GM21786 (cell line): ENCODE measurements around the gene OGFOD1.

Experiments used
- ATAC-seq: cut with Tn5 transposase; IDR thresholded peaks from one replicate; pipeline ENCODE4 v1.9.1; 2021; ENCODE audit not compliant: unreplicated experiment

Gene OGFOD1

DNA sequence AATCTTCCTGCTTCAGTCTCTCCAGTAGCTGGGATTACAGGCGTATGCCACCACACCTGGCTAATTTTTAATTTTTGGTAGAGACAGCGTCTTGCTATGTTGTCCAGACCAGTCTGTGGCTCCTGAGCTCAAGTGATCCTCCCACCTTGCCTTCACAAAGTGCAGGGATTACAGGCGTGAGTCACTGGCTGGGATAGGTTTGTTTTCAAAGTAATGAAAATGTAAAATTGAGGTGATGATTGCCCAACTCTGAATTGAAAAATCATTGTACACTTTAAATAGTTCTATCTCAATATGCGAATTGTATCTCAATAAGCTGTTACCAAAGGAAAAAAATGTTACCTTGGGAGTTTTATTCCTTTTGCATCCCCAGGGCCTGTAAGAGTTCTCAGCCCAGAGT is 24.8 kb upstream of the OGFOD1 start:
- no peak for ATAC-seq

DNA sequence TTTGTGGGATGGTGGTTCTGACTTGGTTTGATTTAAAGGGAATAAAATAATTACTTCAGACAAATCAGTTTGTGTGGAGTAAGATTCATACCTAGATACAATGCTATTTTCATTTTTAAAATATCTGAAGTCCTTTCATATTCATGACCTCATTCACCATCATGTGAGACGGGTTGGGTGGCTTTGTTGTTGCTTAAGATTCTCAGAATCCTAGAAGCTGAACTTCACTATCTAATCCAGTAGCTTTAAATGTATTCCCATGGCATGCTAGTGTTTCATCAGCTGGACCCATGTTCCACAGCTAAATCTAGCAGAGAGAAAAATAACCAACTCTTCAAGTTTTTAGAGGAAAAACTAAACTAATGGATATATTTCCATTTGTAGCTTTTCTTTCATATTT is 23.3 kb upstream of the OGFOD1 start:
- no peak for ATAC-seq

DNA sequence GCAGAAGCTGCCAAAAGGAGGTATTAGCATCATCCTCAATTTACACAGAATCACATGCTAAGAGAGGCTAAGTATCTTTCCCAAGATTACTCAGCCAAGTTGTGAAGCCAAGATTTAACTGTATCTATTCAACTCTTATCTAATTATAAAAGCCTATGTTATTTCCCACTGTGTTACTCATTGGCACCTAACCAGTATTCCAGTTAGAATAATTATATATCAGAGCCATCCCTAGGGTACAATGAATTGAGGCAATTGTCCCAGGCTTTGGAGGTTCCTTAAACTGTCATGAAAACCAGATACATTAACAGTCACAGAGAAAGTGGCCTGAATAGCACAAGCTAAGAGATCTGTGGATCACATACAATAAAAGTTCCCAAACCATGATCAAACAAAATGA is 15.1 kb upstream of the OGFOD1 start:
- ATAC-seq, result no peak

DNA sequence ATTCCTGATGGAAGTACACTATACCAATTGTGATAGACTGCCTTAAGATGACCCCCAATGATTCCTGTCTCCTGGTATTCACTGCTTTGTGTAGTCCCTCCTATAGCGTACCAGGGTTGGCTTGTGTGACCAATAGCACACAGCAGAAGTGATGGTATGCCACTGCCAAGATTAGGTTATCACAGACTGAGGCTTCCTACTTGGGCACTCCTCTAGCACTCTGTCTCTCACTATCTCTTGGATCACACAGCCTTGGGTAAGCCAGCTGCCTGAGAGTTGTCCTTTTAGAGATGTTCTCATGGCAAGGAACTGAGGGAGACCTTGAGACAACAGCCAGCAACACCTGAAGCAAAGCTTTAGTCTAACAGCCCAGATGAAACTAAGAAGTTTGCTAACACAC is 13.3 kb upstream of the OGFOD1 start:
- ATAC-seq, result no peak

DNA sequence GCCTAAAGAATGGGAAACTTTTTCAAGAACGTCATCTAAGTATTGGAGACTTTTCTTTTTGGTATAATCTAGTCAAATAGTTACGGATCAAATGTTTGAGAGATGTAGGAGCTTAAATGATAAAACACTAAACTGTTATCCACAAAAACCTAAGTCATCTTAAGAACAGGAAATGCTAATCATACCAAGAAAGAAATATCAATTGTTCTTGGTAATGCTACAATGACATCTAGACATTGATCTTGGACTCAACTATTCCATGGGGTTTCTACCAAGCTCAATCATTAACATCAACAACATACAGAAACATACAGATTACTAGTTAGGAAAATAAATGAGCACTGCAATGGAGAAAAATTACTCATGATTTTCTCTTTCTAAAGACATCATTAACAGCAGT is 4.1 kb upstream of the OGFOD1 start:
- ATAC-seq, result no peak

DNA sequence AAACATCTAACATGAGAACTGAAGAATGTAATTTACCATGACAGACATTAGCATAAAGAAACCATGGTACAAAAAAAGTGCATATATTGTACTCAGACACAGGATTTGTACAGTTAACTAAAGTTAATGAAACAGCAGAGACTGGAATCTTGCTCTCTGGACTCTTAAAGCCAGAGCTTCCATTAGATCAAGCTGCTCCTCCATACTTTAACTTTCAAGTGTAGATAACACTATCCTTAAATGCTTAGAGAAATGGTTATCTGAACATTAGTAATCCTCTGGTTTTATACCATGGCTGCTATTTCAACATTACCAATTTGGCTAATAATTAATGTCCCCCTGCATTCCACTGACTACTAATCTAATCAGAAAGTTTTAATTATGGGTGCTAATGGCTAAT is 3.3 kb upstream of the OGFOD1 start:
- no peak for ATAC-seq

DNA sequence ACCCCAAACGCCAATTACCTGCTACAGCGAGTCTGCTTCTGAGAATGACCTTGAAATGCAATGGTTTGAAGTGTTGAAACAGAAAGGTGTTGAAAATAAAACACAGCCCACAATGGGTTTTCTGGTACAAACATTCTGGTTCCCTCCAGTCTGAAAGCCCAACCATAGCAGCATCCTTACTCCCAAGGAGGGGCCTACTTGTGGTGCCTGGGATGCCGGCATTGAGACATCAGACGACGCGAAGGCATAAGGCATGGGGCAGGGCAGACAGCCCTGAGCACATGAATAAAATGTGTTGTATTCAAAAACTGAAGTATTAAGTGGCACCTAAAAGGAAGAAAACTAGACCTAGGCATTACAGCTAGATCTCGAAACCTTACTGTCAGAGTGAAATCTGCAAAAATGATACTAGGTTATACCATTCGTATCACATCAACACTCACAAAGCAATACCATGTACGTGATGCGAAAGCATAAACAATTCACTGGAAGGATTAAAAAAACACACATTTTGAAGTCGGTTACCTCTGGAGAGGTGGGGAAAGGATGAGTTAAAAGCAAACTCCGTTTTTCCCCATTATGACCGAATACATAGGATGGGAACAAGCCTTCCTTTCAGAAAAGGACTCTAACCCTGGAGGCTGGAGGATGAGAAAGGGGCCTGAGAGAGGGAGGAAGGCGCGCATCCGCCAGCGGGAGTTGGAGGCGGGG is 924 bp upstream of the OGFOD1 start:
- ATAC-seq, result peak; percentile 21

DNA sequence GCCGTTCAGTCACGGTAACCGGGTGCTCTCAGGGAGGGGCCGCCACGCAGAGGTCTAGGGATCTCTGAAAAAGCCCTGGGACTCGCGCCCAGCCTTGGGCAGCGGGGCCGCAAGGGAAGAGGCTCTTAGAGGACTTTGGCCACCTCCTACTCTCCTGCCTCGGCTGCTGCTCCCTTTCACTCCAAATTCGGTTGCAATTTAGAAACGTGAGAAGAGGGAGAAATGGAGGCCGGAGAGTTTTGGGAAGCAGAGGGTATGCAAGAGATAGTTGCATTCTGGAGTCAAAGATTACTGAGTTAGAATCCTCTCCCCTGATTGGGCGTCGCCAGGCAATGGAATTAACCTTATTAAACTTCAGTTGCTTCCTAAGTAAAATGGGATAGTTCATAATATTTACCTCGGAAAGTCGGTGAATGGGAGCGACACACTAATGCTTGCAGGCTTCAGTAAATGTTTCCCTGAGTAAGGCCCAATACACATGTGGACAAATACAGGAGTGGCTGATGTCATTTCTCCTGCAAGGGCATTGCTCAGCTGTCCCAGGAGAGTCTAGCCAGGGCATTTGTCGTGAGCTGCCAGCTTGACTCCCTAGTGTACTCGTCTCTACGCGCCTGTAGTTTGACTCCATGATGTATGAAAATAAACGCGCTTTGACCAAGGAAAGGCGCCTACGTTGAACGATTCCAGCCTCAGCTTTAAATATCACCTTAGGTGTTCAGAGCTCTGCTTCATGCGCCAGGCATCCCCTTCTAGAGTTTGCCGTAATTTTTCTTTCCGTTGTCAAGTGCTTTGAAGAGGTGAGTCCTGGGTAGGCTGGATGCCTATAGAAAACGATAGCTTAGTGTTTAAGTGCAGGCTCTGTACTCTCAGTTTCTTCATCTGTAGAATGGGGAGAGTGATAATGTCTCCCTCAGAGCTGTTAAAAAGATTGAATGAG is 667 bp downstream of the OGFOD1 start:
- peak; percentile 34 for ATAC-seq

DNA sequence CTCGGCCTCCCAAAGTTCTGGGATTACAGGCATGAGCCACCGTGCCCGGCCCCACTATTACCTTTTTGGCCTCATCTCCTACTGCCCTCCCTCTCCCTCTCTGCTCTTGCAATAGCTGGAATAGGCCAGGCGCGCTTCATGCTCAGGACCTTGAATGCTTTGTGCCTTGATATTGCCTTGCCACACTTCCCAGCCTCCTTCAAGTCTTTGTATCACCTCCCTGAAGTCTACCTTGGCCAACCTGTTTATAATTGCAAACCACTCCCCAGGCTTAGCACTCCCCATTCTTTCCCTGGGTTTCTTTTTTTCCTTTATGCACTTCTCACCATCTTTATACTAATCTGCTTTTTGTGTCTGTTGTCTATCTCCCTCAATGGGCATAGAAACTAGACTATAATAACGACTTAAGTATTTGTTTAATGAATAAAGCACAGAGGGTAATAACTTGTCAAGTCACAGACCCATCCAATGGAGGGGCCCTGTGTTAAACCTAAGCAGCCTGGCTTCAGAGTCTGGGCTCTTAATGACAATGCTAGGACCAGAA is 6.6 kb downstream of the OGFOD1 start:
- ATAC-seq, result no peak

DNA sequence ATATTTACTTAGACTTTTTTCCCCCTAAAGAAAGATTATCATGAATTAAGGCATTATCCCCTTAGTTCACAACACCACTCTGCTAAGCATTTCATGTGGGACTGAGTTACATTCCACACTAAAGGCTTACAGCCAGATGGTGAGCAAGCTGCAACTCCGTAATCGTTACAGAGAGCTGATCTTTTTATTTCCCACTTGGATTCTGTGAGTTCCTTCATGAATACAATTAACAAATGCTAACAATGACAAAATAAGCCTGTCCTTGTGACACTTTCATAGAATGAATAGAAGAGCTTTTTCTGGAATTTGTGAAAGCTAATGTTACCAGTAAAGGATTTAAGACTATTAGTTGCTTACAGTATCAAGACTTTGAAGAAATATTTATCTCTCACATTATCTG is 8.7 kb downstream of the OGFOD1 start:
- ATAC-seq, result no peak

DNA sequence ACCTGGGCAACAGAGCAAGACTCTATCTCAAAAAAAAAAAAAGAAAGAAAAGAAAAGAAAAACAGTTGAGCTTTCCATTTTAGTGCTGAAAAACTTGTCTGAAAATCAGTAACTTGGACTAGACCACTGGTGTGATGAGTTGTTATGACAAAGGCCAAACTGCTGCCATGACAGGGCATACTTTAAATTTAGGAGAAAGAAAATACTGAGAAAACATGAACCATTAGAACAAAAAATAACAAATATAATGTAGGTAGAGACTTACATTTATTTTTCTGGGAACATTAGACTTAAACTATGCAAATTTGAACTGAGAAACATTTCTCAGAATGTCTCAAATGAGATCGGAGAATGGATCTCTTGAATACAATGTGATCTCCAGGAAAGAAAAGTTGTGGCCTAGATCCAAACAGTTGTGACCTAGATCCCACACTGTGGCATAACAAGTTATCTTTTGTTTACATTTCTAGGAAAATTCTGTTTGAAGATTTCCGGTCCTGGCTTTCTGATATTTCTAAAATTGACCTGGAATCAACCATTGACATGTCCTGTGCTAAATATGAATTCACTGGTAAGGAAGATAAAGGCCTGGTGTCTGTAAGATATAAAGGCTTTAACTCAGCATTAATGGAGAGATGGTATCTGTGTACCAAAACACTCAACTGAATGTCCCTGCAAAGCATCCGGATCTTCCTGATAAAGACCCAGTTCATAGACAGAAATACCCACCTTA is 10.9 kb downstream of the OGFOD1 start:
- ATAC-seq, result no peak

DNA sequence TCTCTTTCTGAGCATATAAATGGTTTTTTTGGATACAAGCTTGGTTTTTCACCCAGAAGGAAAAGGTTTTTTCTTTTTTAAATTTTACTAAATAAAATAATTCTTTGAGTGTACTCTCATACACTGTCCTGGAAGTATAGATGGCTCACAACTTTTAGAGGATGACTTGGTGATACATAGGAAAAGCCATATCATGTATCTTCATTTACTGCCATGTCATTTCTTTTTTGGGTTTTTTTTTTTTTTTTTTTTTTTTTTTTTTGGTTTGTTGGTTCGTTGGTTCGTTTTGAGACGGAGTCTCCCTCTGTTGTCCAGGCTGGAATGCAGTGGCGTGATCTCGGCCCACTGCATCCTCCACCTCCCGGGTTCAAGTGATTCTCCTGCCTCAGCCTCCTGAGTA is 11.8 kb downstream of the OGFOD1 start:
- no peak for ATAC-seq

DNA sequence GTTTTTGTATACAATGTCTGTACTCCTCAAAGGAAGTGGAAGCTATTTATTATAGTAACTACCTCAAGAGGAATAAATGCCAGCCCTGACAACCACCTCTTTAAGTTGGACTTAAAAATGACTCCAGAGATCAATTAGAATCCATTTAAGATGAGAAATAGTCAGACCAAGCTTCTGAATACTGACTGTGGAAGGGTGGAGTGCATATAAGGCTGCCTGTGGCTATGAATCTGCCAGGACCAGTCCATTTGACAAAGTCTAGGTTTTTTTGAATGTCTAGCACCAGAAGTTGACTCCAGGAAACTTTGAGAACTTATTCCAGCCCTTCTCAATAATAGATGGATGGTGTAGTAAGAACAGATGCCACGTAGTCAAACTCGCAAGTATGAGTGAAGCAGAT is 15.0 kb downstream of the OGFOD1 start:
- no peak for ATAC-seq

DNA sequence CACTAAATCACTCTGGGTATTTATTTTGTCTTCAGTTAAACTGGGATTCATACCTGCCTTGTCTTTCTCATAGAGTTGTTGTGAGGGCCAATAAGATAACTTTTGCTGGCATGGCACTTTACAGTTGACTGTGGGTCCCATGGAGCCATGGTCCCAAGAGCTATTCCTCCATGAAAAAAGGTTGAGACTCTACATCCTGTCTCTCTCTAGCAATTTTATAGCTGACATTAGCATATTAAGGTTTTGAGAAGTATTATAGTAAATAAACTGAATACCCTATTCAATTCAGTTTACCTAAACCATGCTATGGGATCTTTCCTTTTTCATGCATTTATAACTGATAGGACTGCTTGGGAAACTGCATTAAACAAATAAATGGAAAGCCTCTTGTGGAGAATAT is 17.4 kb downstream of the OGFOD1 start:
- ATAC-seq, result no peak

DNA sequence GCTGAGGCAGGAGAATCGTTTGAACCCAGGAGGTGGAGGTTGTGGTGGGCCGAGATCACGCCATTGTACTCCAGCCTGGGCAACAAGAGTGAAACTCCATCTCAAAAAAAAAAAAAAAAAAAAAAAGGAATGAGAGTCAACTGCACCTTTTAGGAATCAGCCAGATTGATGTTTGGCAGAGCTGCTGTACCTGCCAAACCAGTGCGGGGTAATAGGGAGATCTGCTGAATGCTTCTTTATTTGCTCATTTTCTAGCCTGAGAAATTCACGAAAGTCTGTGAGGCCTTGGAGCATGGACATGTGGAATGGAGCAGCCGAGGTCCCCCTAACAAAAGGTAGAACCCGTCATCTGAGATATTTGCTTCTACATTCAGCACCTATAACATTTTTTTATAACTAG is 18.4 kb downstream of the OGFOD1 start:
- no peak for ATAC-seq

DNA sequence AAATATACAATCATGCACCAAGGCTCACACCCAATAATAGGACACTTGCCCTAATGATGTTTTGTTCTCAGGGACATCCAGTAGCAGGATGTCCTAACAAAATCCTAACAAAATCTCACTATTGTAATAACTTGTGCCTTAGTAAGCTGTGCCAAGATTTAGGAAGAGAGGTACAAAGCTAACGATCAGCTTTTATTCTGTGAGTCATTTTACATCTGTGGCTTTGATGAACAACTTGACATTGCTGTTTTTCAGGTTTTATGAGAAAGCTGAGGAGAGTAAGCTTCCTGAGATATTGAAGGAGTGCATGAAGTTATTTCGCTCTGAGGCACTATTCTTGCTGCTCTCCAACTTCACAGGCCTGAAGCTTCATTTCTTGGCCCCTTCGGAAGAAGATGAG is 18.9 kb downstream of the OGFOD1 start:
- no peak for ATAC-seq

DNA sequence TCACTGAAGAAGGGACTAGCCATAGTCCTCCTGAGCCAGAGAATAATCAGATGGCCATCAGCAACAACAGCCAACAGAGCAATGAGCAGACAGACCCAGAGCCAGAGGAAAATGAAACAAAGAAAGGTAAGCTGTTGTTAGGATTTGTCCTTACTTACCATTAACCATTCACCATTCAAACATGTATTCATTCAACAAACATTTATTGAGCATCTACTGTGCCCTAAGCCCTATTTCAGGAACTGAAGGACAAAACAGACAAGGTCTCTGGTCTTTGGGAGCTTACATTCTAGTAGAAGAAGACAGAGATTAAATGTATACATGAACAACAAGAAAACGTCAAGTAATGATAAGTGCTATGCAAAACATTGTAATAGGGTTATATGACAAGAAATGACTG is 19.3 kb downstream of the OGFOD1 start:
- ATAC-seq, result no peak

DNA sequence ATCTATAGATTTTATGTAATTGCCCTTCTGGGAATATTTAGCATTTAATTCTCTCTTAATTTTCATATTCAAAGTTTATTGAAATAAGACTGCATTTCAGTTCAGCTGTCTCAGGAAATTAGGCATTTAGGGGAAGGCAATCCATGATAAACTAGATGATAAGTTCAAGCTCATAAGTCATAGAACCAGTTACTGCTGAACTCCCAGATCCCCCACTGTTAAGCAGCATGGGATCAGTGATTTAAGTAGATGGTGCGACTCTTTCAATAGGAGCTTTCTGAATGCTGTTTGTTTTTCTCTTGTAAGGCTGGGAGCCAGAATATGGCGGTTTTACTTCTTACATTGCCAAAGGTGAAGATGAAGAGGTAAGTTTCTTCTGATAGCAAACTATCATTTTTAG is 23.8 kb downstream of the OGFOD1 start:
- ATAC-seq, result no peak

DNA sequence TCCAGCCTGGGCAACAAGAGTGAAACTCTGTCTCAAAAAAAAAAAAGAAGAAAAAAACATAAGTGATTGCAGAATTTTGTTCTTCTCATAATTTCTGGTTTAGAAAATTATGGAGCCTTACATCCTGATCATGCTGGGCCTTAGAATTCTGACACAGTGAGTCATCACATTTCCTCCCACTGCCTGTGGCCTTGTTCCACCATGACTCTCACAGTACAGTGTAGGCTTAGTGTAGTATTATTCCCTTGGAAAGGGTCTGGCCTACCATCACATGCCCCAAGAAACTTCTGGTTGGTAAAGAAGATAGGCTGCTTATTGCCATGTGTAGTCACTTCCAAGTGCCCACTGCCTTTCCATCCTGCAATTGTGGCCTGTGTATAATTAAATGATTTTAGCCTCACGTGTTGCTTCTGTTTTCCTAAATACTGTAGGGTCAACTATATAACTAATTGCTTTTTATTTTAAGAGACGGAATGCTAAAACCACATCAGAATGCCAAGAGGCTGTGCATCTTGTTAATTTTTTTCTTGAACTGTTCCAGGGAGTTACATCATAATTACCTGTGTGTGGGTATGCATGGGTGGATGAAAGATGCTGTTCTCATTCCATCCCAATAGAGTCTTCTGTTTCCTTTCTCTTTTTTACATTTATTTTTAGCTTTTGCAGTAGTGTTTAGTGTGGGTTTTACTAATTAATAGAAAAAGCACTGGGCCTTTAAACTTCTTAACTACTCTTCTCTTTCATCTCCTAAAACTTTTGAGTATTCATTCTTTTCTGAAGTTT is 25.9 kb downstream of the OGFOD1 start:
- no peak for ATAC-seq

DNA sequence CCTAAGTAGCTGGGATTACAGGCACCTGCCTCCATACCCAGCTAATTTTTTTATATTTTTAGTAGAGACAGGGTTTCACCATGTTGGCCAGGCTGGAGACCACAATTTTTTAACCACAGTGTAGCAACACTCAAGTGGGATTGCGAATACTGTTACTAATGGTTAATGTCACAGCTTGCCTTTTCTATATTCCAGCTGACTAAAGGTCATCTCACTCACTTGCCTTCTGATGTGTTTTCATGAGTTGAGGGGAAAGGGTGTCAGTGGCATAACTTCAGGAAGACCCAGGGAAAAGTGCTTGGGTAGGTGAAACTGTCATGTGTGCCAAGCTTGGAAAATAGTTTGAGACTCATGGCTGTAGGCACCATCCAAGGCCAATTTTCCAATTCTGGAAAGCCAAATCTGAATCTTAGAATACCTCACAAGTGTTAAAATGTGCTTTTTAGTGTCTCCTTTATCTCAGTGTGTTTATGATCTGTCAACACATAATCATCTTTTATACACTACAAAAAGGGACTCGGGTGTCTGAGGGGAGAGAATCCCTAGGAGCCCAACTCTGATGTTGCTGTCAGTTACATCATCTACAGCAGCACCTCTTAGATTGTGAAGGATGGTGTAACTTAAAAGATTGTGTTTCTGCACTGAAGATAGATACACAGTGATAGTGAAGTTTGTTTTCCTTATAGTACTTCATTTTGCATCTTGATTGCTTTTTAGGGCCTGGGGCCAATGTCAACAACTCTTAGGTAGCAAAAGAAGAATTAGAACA is 27.1 kb downstream of the OGFOD1 start:
- no peak for ATAC-seq
